GM18499 (cell line): ENCODE measurements around the gene NEDD8.
"Not testable (repeated sequence)": the region's sequence is repeated elsewhere in the genome, so short reads cannot be mapped to it uniquely, and the experiment has no call there.

Source experiments
- ATAC-seq: cut with Tn5 transposase; IDR thresholded peaks from one replicate; pipeline ENCODE4 v1.9.1; 2021; ENCODE audit warnings: moderate number of reproducible peaks; ENCODE audit not compliant: insufficient read depth, unreplicated experiment

Gene NEDD8

GRCh38 chr14:24231263-24232120 lies 675 bp downstream of the NEDD8 start:
- no peak for ATAC-seq

- no peak for ATAC-seq
Measured at GRCh38 chr14:24228902-24229301, 3.3 kb downstream of the NEDD8 start.

GRCh38 chr14:24226473-24226872 lies 5.7 kb downstream of the NEDD8 start:
- no peak for ATAC-seq

- no peak for ATAC-seq
Measured at GRCh38 chr14:24224618-24225071, 7.5 kb downstream of the NEDD8 start.

- ATAC-seq, result not testable (repeated sequence)
Measured at GRCh38 chr14:24222987-24223386, 9.2 kb downstream of the NEDD8 start.

- no peak for ATAC-seq
Measured at GRCh38 chr14:24219521-24219920, 12.6 kb downstream of the NEDD8 start.

GRCh38 chr14:24219080-24219479 lies 13.1 kb downstream of the NEDD8 start:
- no peak for ATAC-seq

- ATAC-seq, result not testable (repeated sequence)
Measured at GRCh38 chr14:24216876-24217275, 15.3 kb downstream of the NEDD8 start.

- no peak for ATAC-seq
Measured at GRCh38 chr14:24216345-24216699, 15.8 kb downstream of the NEDD8 start.

- peak; percentile 32 for ATAC-seq
Measured at GRCh38 chr14:24215495-24216344, 16.4 kb downstream of the NEDD8 start, which contains the start of gene MDP1. MDP1 (minus strand) TSS chr14:24216066; CDS start chr14:24215955, 111 bp downstream.

- no peak for ATAC-seq
Measured at GRCh38 chr14:24213866-24214662, 18.1 kb downstream of the NEDD8 start.

GRCh38 chr14:24212924-24213865 lies 19.0 kb downstream of the NEDD8 start, which contains the start of gene CHMP4A:
CHMP4A (minus strand) TSS chr14:24213488; CDS start chr14:24213439, 49 bp downstream.
- peak; percentile 73 for ATAC-seq

GRCh38 chr14:24211311-24211710 lies 20.9 kb downstream of the NEDD8 start:
- no peak for ATAC-seq

- ATAC-seq, result no peak
Measured at GRCh38 chr14:24207625-24208024, 24.5 kb downstream of the NEDD8 start.

- no peak for ATAC-seq
Measured at GRCh38 chr14:24207104-24207551, 25.0 kb downstream of the NEDD8 start.

- no peak for ATAC-seq
Measured at GRCh38 chr14:24206260-24207103, 25.7 kb downstream of the NEDD8 start.

GRCh38 chr14:24204163-24205146 lies 27.7 kb downstream of the NEDD8 start:
- no peak for ATAC-seq
